GM12873 (cell line): ENCODE measurements around the gene IL22RA2.

Experiments used
- CTCF ChIP-seq: IDR thresholded peaks from 2 replicates; pipeline ENCODE4 v1.5.1; 2012; ENCODE audit warnings: low read depth, mild to moderate bottlenecking, moderate library complexity, low read length, control low read depth; ENCODE audit not compliant: insufficient read depth; ENCODE audit errors: missing control alignments

IL22RA2 gene

GRCh38 chr6:137171824-137172733, 1.4 kb downstream of the IL22RA2 start:
- no peak for TF ChIP-seq CTCF

DNA sequence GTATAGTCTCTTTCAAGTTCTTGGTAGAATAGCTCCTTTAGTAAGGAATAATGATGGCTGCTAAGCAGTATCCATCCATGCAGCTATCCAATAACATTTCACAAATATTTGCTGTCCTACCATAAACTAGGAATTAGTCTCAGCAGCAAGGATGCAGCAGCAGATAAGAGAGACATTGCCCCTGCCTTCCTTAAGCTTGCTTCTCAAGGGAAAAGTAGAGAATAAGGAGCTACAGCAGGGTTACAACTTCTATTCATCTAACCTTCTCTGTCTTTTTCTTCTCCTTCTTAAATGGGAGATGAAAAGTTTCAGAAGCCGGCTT, 2.4 kb downstream of the IL22RA2 start:
- TF ChIP-seq CTCF, result no peak

GRCh38 chr6:137170266-137171052, 3.0 kb downstream of the IL22RA2 start:
- no peak for TF ChIP-seq CTCF

- no peak for TF ChIP-seq CTCF
These were observed 5.6 kb downstream of the IL22RA2 start for GRCh38 chr6:137167702-137168377.

- TF ChIP-seq CTCF, result no peak
These were observed 7.0 kb downstream of the IL22RA2 start for GRCh38 chr6:137166247-137167098.

DNA sequence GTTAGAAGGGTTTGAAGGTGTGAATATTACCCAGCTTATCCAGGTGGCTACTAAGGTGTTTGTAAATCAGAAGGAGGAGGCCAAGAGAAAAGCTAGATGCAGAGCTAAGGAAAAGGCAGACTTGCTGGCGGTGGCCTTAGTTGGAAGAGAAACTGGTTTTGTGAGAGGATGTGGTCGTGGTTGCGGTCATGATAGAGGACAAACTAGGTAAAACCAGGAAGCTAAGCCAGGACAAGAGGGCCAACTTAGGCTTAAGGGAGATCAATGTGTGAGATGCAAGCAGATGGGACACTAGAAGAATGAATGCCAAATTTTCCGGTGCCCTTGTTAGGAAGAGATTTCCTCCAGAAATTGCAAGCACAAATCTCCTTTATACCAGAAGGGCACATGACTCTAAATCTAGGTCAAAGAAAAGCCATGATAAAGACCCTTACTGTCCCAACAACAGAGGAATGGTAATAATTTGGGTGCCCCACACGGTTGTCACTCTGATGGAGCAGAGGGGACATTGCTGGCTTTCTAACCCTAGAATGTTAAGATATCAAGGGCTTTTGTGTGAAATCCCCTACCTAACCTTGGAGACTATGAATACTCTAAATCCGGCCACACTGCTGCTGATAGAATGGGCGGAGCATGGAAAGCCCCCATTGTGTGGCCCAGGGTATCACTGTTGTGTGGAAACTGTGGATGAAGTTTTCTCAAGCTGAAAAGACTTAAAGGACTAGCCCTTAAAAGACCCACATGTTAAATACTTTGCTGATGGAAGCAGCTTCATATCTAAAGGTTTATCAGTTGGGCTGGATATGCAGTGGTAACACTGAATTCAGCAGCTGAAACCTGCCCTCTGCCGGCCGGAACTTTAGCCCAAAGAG, 7.8 kb downstream of the IL22RA2 start:
- TF ChIP-seq CTCF, result peak; percentile 71
